Measurements from ENCODE around the gene TLE1. TPM values are rescaled to one million over a fixed set of nuclear protein-coding genes. Genes with fewer than 3 reads are reported as not detected.
"Not testable (repeated sequence)": the region's sequence is repeated elsewhere in the genome, so short reads cannot be mapped to it uniquely, and the experiment has no call there.

Gene TLE1
- total RNA-seq, 1 donor from 2014 or later, result not detected

GRCh38 chr9:81607593-81608288, 81.6 kb downstream of the TLE1 start:
- no peak overlapping the region for H3K27ac Mint-ChIP-seq
- H3K9me3 Mint-ChIP-seq, result no peaks in the 10 kb centered on the region
- DNase-seq (ENCODE audit: low spot score), result no peak
- H3K4me1 Mint-ChIP-seq (ENCODE audit: low read depth), result no peaks in the 10 kb centered on the region
- H3K27me3 Mint-ChIP-seq (ENCODE audit: insufficient read depth), result no peaks in the 10 kb centered on the region
- intact Hi-C loops (cut with micrococcal nuclease), result no loop called here
- no peak overlapping the region for H3K4me3 Mint-ChIP-seq
- no peaks in the 10 kb centered on the region for H3K36me3 Mint-ChIP-seq (ENCODE audit: low read depth)

GRCh38 chr9:81606261-81606660, 83.1 kb downstream of the TLE1 start:
- H3K27me3 Mint-ChIP-seq (ENCODE audit: insufficient read depth); H3K36me3 Mint-ChIP-seq (ENCODE audit: low read depth); H3K4me1 Mint-ChIP-seq (ENCODE audit: low read depth); intact Hi-C loops (cut with micrococcal nuclease); H3K4me3 Mint-ChIP-seq; H3K27ac Mint-ChIP-seq; DNase-seq (ENCODE audit: low spot score); H3K9me3 Mint-ChIP-seq: not testable (repeated sequence)

GRCh38 chr9:81605170-81605670, 84.1 kb downstream of the TLE1 start:
- Mint-ChIP-seq H3K4me1 (ENCODE audit: low read depth) (no peaks in the 10 kb centered on the region), H3K27ac (no peak overlapping the region), H3K4me3 (no peak overlapping the region), H3K9me3 (no peaks in the 10 kb centered on the region), H3K27me3 (ENCODE audit: insufficient read depth) (no peaks in the 10 kb centered on the region), H3K36me3 (ENCODE audit: low read depth) (no peaks in the 10 kb centered on the region)
- intact Hi-C loops (cut with micrococcal nuclease), result no loop called here
- no peak for DNase-seq (ENCODE audit: low spot score)

- DNase-seq (ENCODE audit: low spot score), result no peak
- no peaks in the 10 kb centered on the region for H3K27me3 Mint-ChIP-seq (ENCODE audit: insufficient read depth)
- no peaks in the 10 kb centered on the region for H3K9me3 Mint-ChIP-seq
- no peaks in the 10 kb centered on the region for H3K4me1 Mint-ChIP-seq (ENCODE audit: low read depth)
- H3K4me3 Mint-ChIP-seq, result no peak overlapping the region
- no peaks in the 10 kb centered on the region for H3K36me3 Mint-ChIP-seq (ENCODE audit: low read depth)
- H3K27ac Mint-ChIP-seq, result no peak overlapping the region
- intact Hi-C loops (cut with micrococcal nuclease), result no loop called here
Measured at GRCh38 chr9:81604306-81605169, 84.8 kb downstream of the TLE1 start.

- no peak overlapping the region for H3K27ac Mint-ChIP-seq
- no peak overlapping the region for H3K4me3 Mint-ChIP-seq
- DNase-seq (ENCODE audit: low spot score), result no peak
- intact Hi-C loops (cut with micrococcal nuclease), result no loop called here
- peaks cover 4% of the 10 kb centered on the region for H3K27me3 Mint-ChIP-seq (ENCODE audit: insufficient read depth)
- no peaks in the 10 kb centered on the region for H3K4me1 Mint-ChIP-seq (ENCODE audit: low read depth)
- no peaks in the 10 kb centered on the region for H3K36me3 Mint-ChIP-seq (ENCODE audit: low read depth)
- H3K9me3 Mint-ChIP-seq, result no peaks in the 10 kb centered on the region
Measured at GRCh38 chr9:81602887-81603680, 86.3 kb downstream of the TLE1 start.

GRCh38 chr9:81601639-81602623, 87.4 kb downstream of the TLE1 start:
- Mint-ChIP-seq H3K4me3 (no peak overlapping the region), H3K27ac (no peak overlapping the region), H3K9me3 (no peaks in the 10 kb centered on the region), H3K36me3 (ENCODE audit: low read depth) (no peaks in the 10 kb centered on the region), H3K27me3 (ENCODE audit: insufficient read depth) (peaks cover 6% of the 10 kb centered on the region), H3K4me1 (ENCODE audit: low read depth) (no peaks in the 10 kb centered on the region)
- DNase-seq (ENCODE audit: low spot score), result no peak
- intact Hi-C loops (cut with micrococcal nuclease), result no loop called here

- H3K27ac Mint-ChIP-seq, result no peak overlapping the region
- intact Hi-C loops (cut with micrococcal nuclease), result no loop called here
- H3K27me3 Mint-ChIP-seq (ENCODE audit: insufficient read depth), result peaks cover 6% of the 10 kb centered on the region
- no peak for DNase-seq (ENCODE audit: low spot score)
- no peaks in the 10 kb centered on the region for H3K36me3 Mint-ChIP-seq (ENCODE audit: low read depth)
- no peaks in the 10 kb centered on the region for H3K9me3 Mint-ChIP-seq
- no peaks in the 10 kb centered on the region for H3K4me1 Mint-ChIP-seq (ENCODE audit: low read depth)
- no peak overlapping the region for H3K4me3 Mint-ChIP-seq
Measured at GRCh38 chr9:81600631-81601030, 88.7 kb downstream of the TLE1 start.

- no peak overlapping the region for H3K4me3 Mint-ChIP-seq
- peaks cover 6% of the 10 kb centered on the region for H3K27me3 Mint-ChIP-seq (ENCODE audit: insufficient read depth)
- H3K36me3 Mint-ChIP-seq (ENCODE audit: low read depth), result no peaks in the 10 kb centered on the region
- no peak for DNase-seq (ENCODE audit: low spot score)
- peaks cover 1% of the 10 kb centered on the region for H3K9me3 Mint-ChIP-seq
- no peaks in the 10 kb centered on the region for H3K4me1 Mint-ChIP-seq (ENCODE audit: low read depth)
- intact Hi-C loops (cut with micrococcal nuclease), result no loop called here
- no peak overlapping the region for H3K27ac Mint-ChIP-seq
Measured at GRCh38 chr9:81599837-81600236, 89.5 kb downstream of the TLE1 start.

GRCh38 chr9:81598811-81599210, 90.5 kb downstream of the TLE1 start:
- H3K9me3 Mint-ChIP-seq, result peaks cover 2% of the 10 kb centered on the region
- no peaks in the 10 kb centered on the region for H3K4me1 Mint-ChIP-seq (ENCODE audit: low read depth)
- peaks cover 6% of the 10 kb centered on the region for H3K27me3 Mint-ChIP-seq (ENCODE audit: insufficient read depth)
- no peaks in the 10 kb centered on the region for H3K36me3 Mint-ChIP-seq (ENCODE audit: low read depth)
- H3K27ac Mint-ChIP-seq, result no peak overlapping the region
- DNase-seq (ENCODE audit: low spot score), result no peak
- intact Hi-C loops (cut with micrococcal nuclease), result no loop called here
- no peak overlapping the region for H3K4me3 Mint-ChIP-seq

- no peak overlapping the region for H3K4me3 Mint-ChIP-seq
- DNase-seq (ENCODE audit: low spot score), result no peak
- H3K4me1 Mint-ChIP-seq (ENCODE audit: low read depth), result no peaks in the 10 kb centered on the region
- intact Hi-C loops (cut with micrococcal nuclease), result no loop called here
- peaks cover 6% of the 10 kb centered on the region for H3K27me3 Mint-ChIP-seq (ENCODE audit: insufficient read depth)
- H3K36me3 Mint-ChIP-seq (ENCODE audit: low read depth), result no peaks in the 10 kb centered on the region
- no peak overlapping the region for H3K27ac Mint-ChIP-seq
- peaks cover 2% of the 10 kb centered on the region for H3K9me3 Mint-ChIP-seq
Measured at GRCh38 chr9:81598123-81598497, 91.2 kb downstream of the TLE1 start.

GRCh38 chr9:81597419-81598122, 91.8 kb downstream of the TLE1 start:
- no peak for DNase-seq (ENCODE audit: low spot score)
- Mint-ChIP-seq H3K27ac (no peak overlapping the region), H3K27me3 (ENCODE audit: insufficient read depth) (peaks cover 6% of the 10 kb centered on the region), H3K9me3 (peaks cover 2% of the 10 kb centered on the region), H3K36me3 (ENCODE audit: low read depth) (no peaks in the 10 kb centered on the region), H3K4me1 (ENCODE audit: low read depth) (no peaks in the 10 kb centered on the region), H3K4me3 (no peak overlapping the region)
- intact Hi-C loops (cut with micrococcal nuclease), result no loop called here
